ENCODE results near the gene EHBP1.
"Not testable (repeated sequence)": the region's sequence is repeated elsewhere in the genome, so short reads cannot be mapped to it uniquely, and the experiment has no call there.

The EHBP1 gene

GRCh38 chr2:62705859-62706720 is 577 bp downstream of the EHBP1 start:
- peak; percentile 50 for DNase-seq

GRCh38 chr2:62706721-62707521 is 1.4 kb downstream of the EHBP1 start:
- peak; percentile 23 for DNase-seq

DNA sequence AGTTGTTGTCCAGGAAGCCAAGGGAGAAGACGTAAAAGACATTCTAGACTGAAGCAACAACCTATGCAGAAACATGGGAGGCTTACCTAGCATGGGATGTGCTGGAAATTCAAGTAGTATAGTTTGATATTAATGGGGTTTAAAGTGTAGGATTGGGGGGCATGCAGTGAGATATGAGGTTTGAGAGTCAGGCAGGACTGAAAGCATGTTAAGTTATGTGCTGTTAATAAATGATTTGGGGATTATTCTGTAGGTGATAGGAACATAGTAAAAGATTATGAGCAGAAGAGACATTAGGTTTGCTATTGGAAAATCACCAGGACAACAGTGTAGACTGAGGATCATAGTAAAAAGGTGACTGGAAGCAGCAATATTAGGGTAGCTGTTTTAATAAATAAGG is 3.2 kb downstream of the EHBP1 start:
- DNase-seq, result no peak

DNA sequence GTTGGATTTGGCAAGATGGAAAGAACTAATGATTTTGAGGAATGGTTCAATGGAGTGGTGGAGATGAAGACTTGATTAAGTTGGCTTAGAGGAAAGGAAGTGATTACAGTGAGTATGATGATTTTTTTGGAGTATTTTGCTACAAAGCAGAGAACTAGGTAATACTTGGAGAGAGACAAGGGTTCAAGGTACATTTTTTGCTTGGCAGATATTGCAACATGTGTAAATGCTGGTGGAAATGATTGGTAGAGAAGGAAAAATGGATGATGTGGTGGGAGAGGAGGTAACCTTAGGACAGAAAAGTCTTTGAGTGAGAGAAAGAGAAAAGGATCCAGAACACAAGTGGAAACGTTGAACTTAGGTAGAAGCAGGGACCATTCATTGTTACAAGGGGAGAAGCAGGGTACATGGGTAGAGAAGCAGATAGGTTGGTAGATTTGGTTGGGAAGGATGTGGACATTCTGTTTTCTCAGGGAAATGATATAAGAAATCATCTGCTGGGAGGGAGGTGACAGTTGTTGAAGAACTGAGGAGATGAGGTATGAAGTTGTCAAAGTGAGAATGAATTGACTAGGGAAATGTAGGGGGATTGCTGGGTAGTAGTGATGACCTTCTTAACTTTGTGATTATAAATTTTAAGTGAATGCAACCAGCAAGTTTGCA is 6.5 kb downstream of the EHBP1 start:
- DNase-seq, result no peak

DNA sequence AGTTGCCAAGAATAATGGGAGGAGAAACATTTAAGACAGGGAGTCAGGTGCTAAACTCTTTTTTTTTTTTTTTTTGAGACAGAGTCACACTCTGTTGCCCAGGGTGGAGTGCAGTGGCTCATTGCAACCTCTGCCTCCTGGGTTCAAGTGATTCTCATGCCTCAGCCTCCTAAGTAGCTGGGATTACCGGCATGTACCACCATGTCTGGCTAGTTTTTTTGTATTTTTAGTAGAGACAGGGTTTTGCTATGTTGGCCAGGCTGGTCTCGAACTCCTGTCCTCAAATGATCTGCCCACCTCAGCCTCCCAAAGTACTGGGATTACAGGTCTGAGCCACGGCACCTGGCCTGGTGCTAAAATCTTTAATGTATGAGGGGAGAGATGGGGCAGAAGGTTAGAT is 7.7 kb downstream of the EHBP1 start:
- not testable (repeated sequence) for DNase-seq

DNA sequence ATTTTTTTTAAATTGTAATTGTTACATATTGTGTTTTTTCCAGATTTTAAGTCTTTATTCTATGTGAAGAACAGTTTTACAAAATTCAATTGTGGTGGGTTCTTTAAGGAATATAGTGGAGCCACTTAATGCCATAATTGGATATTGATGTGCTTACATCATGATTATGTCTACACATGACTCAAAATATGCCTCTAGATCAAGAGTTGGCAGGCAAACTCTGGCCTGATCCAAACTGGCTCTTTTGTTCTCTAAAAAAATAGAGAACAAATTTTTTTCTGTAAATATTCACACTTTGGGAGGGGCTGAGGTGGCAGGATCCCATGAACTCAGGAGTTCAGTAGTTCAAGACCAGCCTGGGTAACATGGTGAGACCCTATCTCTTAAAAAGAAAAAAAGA is 8.3 kb downstream of the EHBP1 start:
- DNase-seq, result no peak

DNA sequence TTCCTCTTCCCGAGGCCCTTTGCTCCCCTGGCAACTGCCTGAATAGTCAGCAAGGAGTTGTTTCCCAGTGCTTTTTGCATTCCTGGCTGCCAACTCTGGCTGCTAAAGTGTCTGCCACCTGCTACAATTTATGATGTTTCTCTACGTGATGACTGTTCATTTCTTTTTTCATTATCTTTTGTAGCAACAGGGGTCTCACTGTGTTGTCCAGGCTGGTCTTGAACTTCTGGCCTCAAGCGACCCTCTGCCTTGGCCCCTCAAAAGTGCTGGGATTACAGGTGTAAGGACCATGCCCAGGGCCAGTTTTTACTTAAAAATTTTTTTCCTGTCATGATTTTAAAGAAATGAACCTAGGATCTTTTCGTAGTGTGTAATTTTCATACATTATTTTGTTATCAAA is 11.3 kb downstream of the EHBP1 start:
- no peak for DNase-seq

GRCh38 chr2:62717503-62718081 is 12.1 kb downstream of the EHBP1 start:
- no peak for DNase-seq

DNA sequence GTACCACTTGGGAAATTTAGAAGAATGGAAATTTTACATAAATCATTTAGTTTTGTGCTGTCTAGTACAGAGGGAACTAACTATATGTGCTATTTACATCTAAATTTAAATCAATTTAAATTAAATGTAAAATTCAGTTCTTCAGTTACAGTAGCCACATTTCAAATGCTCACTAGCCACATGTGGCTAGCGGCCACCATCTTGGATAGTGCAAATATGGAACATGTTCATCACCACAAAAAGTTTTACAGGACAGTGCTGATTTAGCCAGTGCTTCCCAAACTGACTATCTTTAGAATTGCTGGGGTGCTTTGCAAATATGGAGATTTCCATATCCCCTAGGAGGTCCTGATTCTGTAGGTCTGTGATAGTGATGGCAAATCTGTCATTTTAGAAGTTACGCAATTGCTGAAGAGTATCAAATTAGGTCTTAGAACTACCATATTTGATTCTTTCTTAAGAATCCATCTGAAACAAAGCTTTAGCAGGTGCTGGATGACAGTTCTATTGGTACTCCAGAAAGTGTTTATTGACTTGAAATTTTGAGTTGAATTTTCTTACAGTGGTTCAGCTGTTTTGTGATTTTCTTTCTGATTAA is 12.8 kb downstream of the EHBP1 start:
- no peak for DNase-seq

DNA sequence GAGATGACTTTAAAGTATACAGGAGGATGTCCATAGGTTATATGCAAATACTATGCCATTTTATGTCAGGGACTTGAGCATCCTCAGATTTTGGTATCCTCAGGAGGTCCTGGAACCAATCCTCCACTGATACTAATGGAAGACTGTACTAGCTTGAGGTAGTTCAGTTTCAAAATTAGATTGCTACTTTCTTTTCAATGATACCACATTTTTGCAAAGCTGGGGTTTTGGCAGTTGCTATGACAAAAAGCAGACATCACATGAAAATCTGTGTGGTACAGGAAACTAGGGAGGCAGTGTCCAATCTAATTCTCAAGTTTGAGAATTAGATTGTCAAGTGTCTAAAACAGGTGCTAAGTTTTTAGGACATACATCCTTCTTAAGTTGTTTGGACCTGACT is 14.2 kb downstream of the EHBP1 start:
- DNase-seq, result no peak

GRCh38 chr2:62722679-62723078 is 17.2 kb downstream of the EHBP1 start:
- DNase-seq, result no peak

GRCh38 chr2:62723253-62723652 is 17.7 kb downstream of the EHBP1 start:
- no peak for DNase-seq

- no peak for DNase-seq
These were observed 18.6 kb downstream of the EHBP1 start for GRCh38 chr2:62724106-62724505.

DNA sequence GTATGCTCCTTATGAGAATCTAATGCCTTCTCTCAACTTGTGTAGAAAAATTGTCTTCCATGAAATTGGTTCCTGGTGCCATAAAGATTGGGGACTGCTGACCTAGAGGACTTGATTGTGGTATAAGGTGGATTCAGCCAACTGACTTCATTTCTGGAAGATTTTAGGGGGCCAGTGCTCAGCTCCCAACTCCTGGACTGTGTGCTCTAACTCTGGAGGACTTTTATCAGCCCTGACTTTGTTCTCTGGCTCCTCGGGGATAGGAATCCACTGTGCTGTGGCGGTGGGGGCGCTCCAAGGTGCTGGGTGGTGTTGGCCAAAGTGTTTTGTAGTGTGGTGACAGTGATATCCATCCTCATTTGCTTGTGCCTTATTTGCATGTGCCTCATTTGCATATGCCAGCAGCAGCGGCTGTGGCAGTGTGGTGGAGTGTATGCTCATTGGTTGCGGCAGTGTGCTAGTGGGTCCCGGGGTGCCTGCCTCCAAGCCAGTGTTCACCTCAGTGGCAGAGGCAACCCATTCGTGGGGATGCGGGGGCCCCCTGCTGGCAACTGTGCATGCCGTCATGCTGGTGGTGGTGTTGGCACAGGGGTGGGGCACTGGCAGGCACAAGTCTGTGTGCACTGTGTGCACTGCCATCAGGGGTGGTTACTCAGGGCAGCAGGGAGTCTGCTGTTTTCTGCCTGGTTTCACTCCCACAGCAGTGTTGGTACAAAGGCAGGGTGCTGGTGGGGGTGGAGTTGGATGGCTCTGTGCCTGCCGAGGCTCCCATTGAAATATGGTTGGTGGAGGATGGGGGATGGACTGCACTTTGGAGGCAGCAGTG is 19.6 kb downstream of the EHBP1 start:
- no peak for DNase-seq

GRCh38 chr2:62725712-62726055 is 20.2 kb downstream of the EHBP1 start:
- no peak for DNase-seq

DNA sequence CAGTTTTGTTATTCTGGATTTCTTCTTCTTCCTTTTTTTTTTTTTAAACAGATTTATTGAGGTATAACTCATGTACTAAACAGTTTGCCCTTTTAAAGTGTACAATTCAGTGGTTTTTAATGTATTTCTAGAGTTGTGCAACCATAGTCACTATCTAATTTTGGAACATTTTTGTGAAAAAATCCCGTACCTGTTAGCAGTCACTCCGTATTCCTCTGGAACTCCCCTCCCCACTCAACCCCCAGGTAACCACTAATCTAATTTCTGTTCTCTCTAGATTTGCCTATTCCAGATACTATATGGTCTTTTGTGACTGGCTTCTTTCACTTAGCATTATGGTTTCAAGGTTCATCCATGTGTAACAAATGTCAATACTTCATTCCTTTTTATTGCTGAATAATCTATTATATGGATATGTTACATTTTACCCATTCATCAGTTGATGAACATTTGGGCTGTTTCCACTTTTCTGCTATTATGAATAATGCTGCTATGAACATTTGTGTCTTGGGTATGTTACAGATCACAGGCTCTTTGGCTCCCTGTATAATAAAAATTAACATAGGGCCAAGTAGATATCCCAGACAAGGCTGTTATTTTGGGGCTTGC is 21.9 kb downstream of the EHBP1 start:
- DNase-seq, result no peak

GRCh38 chr2:62727876-62728566 is 22.5 kb downstream of the EHBP1 start:
- no peak for DNase-seq

DNA sequence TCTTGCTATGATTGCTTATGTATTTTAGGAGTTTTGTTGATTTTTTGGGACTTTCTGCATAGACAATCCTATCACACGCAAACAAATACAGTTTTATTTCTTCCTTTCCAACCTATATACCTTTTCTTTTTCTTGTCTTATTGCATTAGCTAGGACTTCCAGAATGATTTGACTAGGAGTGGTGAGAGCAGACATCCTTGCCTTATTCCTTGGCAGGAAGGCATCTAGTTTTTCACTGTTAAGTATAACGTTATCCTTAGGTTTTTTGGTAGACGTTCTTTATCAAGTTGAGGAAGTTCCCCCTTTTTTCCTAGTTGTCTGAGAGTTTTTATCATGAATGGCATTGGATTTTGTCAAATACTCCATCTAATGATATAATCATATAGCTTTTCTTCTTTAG is 25.8 kb downstream of the EHBP1 start:
- DNase-seq, result no peak

DNA sequence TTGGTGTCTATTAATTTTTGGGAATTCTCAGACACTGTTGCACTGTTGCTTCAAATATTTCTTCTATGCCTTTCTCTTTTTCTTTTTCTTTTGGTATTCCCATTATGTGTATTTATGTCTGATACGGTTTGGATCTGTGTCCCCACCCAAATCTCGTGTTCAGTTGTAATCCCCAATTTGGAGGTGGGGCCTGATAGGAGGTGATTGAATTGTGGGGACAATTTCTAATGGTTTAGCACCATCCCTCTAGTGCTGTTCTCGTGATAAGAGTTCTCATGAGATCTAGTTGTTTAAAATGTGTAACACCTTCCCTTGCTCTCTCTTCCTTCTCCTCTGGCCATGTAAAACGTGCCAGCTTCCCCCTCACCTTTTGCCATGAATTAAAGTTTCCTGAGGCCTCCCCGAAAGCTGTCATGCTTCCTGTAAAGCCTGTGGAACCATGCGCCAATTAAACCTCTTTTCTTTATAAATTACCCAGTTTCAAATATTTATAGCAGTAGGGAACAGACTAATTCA is 26.8 kb downstream of the EHBP1 start:
- DNase-seq, result no peak

DNA sequence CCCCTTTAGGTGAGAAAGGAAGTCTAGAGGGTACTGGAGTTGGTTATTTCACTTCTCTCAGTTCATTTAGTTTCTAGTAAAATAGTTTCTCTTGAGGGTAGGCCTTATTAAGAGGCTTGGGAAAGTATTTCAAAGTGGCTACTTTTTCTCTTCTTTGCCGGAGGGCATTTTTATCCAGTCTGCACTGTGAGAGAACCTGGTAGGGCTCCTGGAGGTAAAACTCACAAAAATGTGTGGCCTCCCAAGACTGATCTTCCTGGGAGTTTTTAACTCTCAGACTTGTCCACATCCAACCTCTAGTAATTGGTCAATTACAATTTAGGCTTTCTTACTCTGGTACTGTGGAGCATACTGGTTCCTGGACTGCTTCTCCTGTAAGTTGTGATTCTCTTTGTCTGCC is 28.0 kb downstream of the EHBP1 start:
- DNase-seq, result no peak

Data from DMS79 treated with DMSO at 0.1 percent for 48 hours (cell line).